PC-3 (cell line): ENCODE results near the gene DQX1.

ENCODE experiments used
- CTCF ChIP-seq: fragments of 300-600 bp; sonication (generic); conservative IDR thresholded peaks from 2 replicates; pipeline ENCODE4 v1.5.1; 2017; ENCODE audit warnings: antibody characterized with exemption, low read depth, mild to moderate bottlenecking, low read length
- EZH2 ChIP-seq: fragments of 300-600 bp; sonication (generic); IDR thresholded peaks from one replicate; pipeline ENCODE4 v1.6.1; 2017; ENCODE audit warnings: antibody characterized with exemption, mild to moderate bottlenecking, low read length; ENCODE audit not compliant: unreplicated experiment

DNA sequence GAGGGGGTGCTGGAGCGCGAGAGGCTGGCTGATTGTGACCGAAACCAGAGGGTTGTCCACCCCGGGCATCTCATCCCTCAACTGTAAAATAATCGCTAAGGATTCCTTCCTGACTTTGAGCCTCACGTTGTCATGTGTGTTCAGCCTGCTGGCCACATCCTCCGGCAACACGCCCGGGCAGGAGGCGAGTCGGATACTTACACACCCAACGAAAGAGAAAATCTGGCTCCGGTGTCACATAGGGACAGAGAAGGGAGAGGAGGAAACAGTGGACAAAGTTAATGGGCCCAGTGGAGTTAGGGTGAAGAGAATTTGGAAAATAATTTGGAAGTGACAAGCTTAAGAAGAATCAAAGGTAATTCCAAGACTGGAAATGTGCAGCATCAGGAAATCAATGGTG is 9.4 kb downstream of the DQX1 start:
- TF ChIP-seq EZH2: no peak
- no peak for TF ChIP-seq CTCF
